Aorta (tissue), 5 donors: Measurements from ENCODE around the gene P2RX3. TPM values are rescaled to one million over a fixed set of nuclear protein-coding genes. Genes with fewer than 3 reads are reported as not detected.

Source experiments
- ATAC-seq: fragments of 200-7000 bp; cut with Tn5 transposase; one replicate; pipeline ENCODE4 v1.9.1; 2022; ENCODE audit warnings: moderate library complexity; ENCODE audit not compliant: low FRiP score
- DNase-seq, 2 donors: peaks; one replicate each; pipeline ENCODE4 v3.0.0-alpha.2; 2020
- H3K27ac ChIP-seq, 2 donors: one replicate each; pipeline ENCODE4 v1.5.1; 2013; ENCODE audit warnings: low read length in 2 of 2, mild to moderate bottlenecking in 2 of 2, moderate library complexity in 2 of 2, control low read depth in 1 of 2, inconsistent platforms in 1 of 2, low read depth in 1 of 2
- H3K27me3 ChIP-seq, 2 donors: one replicate each; pipeline ENCODE4 v1.6.1; 2013; ENCODE audit warnings: control low read depth in 1 of 2, low read length in 1 of 2, mild to moderate bottlenecking in 1 of 2, moderate library complexity in 1 of 2; ENCODE audit not compliant: insufficient read depth in 2 of 2, control insufficient read depth in 1 of 2
- H3K36me3 ChIP-seq, 2 donors: one replicate each; pipeline ENCODE4 v1.6.1; 2013; ENCODE audit warnings: control low read depth in 1 of 2, low read length in 1 of 2, mild to moderate bottlenecking in 1 of 2; ENCODE audit not compliant: insufficient read depth in 2 of 2, control insufficient read depth in 1 of 2
- H3K4me1 ChIP-seq, 2 donors: one replicate each; pipeline ENCODE4 v1.6.1; 2013; ENCODE audit warnings: low read length in 2 of 2, control low read depth in 1 of 2, mild to moderate bottlenecking in 1 of 2, moderate library complexity in 1 of 2; ENCODE audit not compliant: insufficient read depth in 2 of 2, control insufficient read depth in 1 of 2
- H3K4me3 ChIP-seq, 2 donors: one replicate each; pipeline ENCODE4 v1.5.1; 2013; ENCODE audit warnings: low read length in 2 of 2, control low read depth in 1 of 2, mild to moderate bottlenecking in 1 of 2
- H3K9me3 ChIP-seq: one replicate; pipeline ENCODE4 v1.6.1; 2013; ENCODE audit warnings: mild to moderate bottlenecking, low read length; ENCODE audit not compliant: control insufficient read depth
- WGBS, 2 donors: extraction: QIAGEN DNeasy Blood & Tissue Kit; methylation state at CpG; one replicate each; pipeline ENCODE4 v1.1.7; 2013; 5-methylcytosine and 5-hydroxymethylcytosine counted together
- intact Hi-C, 2 donors: fragments of 100-400 bp; cut with DNase I; formaldehyde crosslinking; loops; one replicate each; pipeline versions ENCODE4 v1.14.2 to v1.15.0; 2022
- polyA plus RNA-seq, 2 donors: library from polyadenylated mRNA; stranded (reverse); fragments of 200-250 nt; gene quantifications; one replicate each; pipeline ENCODE4 v1.2.3, GENCODE V29; 2013
- total RNA-seq, 2 donors: library from RNA; stranded (reverse); fragmentation: NEBNext Ultra II Directional; extraction: Animal tissue kit (Norgen Biotek cat#: 25700); gene quantifications; one replicate each; pipeline ENCODE4 v1.2.1, GENCODE V29; 2021
- donor health status: healthy with polysubstance abuse.
- donor health status: Bipolar disorder and iron deficiency.
- donor health status: DM: no; HTN: no; CAD: no.
- donor health status: DM: no; HTN: no; CAD: no.
- donor health status: DM: yes; HTN: yes; CAD: no.

P2RX3 gene
- total and polyA plus RNA-seq, 4 donors = not detected

DNA sequence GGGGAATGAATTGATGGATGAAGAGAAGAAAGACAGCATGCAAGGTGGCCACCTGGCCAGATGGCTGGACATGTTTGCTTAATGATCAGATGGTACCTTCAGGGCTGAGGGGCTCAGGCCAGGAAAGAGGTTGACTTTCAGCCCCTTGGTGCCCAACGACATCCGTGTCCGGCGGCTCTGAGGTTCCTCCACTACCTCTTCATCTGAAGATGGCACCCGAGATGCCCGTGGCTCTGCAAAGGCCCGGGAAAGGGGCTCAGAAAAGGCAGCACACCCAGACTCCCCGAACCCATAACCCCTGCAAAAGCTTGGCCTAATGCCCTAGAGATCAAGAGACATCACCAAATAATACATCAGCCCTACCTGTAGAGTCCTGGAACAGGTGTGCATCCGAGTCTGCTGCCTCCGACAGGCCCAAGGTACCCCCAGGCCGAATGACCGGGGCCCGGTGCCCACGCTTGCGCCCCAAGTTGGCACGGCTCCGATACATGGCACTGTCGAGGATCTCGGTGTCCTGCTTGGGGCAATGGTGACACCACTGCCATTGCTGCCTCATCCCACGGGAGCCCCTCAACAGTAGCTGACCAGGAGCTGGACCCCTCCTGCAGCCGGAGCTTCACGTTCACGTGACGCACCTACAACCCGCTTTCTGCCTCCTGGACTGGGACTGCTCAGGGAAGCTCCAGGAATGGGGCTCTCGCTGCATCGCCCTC is 36.3 kb upstream of the P2RX3 start:
- DNase-seq (no peak), ATAC-seq (peak; percentile 2)
- H3K27ac ChIP-seq = no peak overlapping the region
- H3K36me3 ChIP-seq = peaks cover 8 to 34% of the 10 kb centered on the region in 2 donors
- H3K4me3 ChIP-seq = no peak overlapping the region
- no peaks in the 10 kb centered on the region for H3K27me3 ChIP-seq
- peaks cover 6% of the 10 kb centered on the region for H3K9me3 ChIP-seq
- intact Hi-C loops = no loop called here
- no peaks in the 10 kb centered on the region for H3K4me1 ChIP-seq
- WGBS, 2 donors = 97 to 98% methylated on average over 27 of the region's 27 CpGs

DNA sequence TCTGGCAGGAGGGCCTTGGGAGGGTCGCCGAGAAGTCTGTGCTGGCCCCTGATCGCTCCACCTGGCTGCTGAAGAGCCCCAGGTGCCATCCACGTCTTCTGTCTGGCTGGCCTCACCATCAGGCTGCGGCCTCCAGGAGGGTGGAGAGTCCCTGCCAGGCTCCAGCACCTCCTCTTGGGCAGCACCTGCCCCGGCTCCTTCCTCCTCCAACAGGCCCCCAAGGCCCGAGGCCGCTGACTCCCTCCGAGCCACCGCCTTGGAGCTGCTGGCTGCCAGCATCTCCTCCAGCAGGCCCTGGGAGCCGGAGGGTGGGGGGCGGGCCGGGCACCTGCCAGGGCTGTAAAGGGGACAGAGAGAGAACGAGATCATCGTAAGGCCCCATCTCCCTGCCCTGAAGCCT is 35.7 kb upstream of the P2RX3 start:
- H3K4me1 ChIP-seq = no peaks in the 10 kb centered on the region
- peaks cover 8 to 34% of the 10 kb centered on the region in 2 donors for H3K36me3 ChIP-seq
- H3K4me3 ChIP-seq = no peak overlapping the region
- intact Hi-C loops = no loop called here
- DNase-seq (no peak), ATAC-seq (no peak)
- H3K27ac ChIP-seq = no peak overlapping the region
- no peaks in the 10 kb centered on the region for H3K27me3 ChIP-seq
- 93 to 96% methylated on average over 15 of the region's 15 CpGs for WGBS, 2 donors
- peaks cover 6% of the 10 kb centered on the region for H3K9me3 ChIP-seq

DNA sequence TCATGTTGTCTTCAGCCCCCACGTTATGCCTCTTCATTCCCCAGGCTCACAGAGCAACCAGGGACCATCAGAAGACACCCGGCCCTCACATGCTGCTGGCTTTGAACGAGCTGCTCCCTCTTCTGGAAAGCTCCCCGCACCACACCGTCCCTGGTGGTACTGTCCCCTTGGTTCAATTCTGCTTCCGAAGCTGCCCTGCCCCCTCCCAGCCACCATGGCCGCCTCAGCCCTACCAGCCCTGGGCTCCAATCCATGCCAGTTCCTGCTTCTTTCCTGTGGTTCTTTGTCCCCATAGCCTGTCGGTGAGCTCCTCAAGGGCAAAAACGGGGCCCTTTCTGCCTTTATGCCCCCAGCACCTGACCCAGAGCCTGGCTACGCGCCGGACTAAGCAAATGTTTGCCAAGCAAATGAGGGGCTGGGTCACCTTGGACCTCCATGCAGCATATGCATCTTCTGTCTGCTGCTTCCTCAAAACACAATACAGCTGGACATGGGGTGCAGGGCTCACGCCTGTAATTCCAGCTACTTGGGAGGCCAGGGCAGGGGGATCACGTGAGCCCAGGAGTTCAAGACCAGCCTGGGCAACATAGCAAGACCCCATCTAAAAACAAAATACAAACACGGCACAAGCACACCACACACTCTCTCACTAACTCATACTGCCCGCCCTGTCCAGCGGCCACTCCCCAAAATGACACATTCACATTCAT is 34.7 kb upstream of the P2RX3 start:
- H3K36me3 ChIP-seq = peaks cover 8 to 34% of the 10 kb centered on the region in 2 donors
- ATAC-seq (no peak), DNase-seq (no peak)
- WGBS, 2 donors = 84 to 87% methylated on average over 17 of the region's 17 CpGs
- H3K27me3 ChIP-seq = no peaks in the 10 kb centered on the region
- H3K27ac ChIP-seq = no peak overlapping the region
- intact Hi-C loops = no loop called here
- H3K4me1 ChIP-seq = no peaks in the 10 kb centered on the region
- peaks cover 6% of the 10 kb centered on the region for H3K9me3 ChIP-seq
- no peak overlapping the region for H3K4me3 ChIP-seq

DNA sequence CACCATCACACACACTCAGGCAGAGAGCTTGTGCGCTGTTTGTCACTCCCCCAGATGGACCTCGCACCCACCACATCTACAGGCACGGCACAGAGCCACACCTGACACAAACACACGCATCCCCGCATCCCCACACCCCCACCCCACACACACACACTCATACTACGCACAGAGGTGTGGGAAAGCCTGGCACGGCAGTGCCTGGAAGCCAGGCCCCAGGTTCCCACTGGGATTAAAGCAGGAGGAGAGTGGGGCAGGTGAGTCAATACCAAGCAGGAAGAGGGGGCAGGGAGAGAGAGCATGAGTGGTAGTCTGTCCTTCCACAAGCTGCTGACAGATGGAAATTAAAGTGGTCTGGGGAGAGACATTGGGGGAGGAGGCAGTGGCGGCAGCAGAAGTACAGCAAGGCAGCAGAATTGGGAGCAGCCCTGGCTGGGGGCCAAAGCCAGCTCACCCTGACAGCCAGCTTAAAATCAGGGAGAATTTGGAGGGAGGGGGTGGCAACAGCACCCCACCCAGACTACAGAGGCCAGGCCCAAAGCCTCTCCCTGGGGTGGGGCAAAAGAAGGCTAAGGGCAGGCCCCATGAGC is 34.1 kb upstream of the P2RX3 start:
- Histone ChIP-seq H3K27ac (no peak overlapping the region), H3K4me1 (no peaks in the 10 kb centered on the region), H3K4me3 (no peak overlapping the region), H3K27me3 (no peaks in the 10 kb centered on the region), H3K36me3 (peaks cover 8 to 34% of the 10 kb centered on the region in 2 donors), H3K9me3 (peaks cover 6% of the 10 kb centered on the region)
- DNase-seq (peak in 1 of 2 donors; percentile 49), ATAC-seq (no peak)
- intact Hi-C loops = no loop called here
- 86% methylated on average over 8 of the region's 8 CpGs for WGBS, 2 donors

DNA sequence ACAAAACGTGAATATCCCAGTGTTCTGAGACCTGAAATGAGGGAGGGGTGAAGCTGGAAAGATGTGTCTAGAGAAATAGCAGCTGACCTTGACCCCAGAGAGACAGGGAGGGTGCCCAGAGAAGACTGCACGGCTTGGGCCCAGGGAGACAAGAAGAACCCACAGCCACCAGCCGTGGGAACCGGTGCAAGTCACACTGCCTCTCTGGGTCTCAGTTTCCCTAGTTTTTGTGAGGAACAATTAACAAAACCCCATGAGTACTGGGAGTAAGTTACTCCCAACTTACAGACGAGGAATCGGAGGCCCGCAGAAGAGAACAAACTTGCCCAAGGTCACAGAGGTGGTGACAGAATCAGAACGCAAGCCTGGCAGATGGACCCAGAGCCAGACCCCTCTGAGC is 32.6 kb upstream of the P2RX3 start:
- Histone ChIP-seq H3K9me3 (no peaks in the 10 kb centered on the region), H3K27ac (no peak overlapping the region), H3K27me3 (no peaks in the 10 kb centered on the region), H3K4me1 (no peaks in the 10 kb centered on the region), H3K36me3 (peaks cover 3 to 23% of the 10 kb centered on the region in 2 donors), H3K4me3 (no peak overlapping the region)
- intact Hi-C loops = no loop called here
- 91 to 92% methylated on average over 8 of the region's 8 CpGs for WGBS, 2 donors
- DNase-seq (no peak), ATAC-seq (no peak)

DNA sequence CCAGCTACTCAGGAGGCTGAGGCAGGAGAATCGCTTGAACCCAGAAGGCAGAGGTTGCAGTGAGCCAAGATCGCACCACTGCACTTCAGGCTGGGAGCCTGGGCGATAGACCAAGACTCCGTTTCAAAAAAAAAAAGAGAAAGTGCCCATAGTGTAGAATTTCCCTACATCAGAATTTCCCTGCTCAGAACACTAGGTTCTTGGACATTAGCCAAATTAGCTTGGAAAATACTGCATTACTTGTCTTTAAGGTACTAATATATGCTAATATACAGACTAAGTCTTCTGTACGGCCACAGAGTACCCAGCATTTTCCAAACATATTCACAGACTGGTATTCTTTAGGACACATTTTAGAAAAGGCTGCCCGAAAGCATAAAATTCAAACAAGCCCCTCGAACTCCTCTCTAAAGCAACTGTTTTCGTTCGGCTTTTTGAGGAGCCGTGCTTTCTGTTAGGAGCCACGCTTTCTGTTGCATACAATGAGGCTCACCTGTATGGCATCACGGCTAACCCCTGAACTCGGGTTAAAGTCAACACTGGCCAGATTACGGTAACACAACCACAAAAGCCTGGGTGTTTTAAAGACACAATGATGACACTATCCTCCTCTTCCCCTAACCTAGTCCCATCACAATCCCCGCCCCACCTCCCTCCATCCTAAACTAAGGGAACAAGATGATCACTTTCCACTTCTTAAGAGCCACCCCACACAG is 31.8 kb upstream of the P2RX3 start:
- Histone ChIP-seq H3K36me3 (peaks cover 0 to 15% of the 10 kb centered on the region in 2 donors), H3K9me3 (no peaks in the 10 kb centered on the region), H3K4me1 (no peaks in the 10 kb centered on the region), H3K27ac (no peak overlapping the region), H3K27me3 (no peaks in the 10 kb centered on the region), H3K4me3 (no peak overlapping the region)
- WGBS, 2 donors = 79% methylated on average over 15 of the region's 15 CpGs
- intact Hi-C loops = no loop called here
- no peak for DNase-seq
- no peak for ATAC-seq

DNA sequence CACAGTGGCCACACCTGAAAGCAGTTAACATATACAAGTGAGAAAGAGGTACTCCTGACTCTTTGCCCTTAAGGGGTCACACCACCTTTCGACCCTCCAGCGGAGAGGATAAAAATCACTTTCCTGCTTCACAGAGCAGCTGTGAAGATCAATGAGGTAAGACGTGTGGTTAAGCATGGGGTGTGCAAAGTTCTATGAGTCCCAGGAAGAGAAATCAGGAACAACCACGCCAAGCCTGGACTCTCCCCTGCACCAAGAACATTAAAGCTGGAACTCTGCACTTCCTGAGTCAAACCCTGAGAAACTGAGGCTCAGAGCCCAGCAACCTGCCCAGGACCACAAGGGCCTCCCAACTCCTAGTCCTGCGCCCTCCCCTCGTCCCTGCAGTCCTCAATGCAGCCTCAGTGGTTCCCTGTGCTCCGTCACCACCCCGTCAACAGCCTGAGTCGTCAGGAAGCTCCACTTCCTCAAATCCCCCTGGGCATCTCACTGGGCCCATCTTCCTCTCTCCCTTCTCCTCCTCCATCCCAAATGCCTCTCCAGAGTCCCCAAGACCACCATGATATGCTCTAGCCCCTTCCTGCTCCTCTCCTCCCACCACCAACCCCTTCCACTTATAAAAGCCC is 31.1 kb upstream of the P2RX3 start:
- H3K4me3 ChIP-seq = no peak overlapping the region
- peaks cover 0 to 8% of the 10 kb centered on the region in 2 donors for H3K36me3 ChIP-seq
- H3K4me1 ChIP-seq = no peaks in the 10 kb centered on the region
- no peaks in the 10 kb centered on the region for H3K27me3 ChIP-seq
- ATAC-seq = no peak
- WGBS, 2 donors = 84 to 86% methylated on average over 9 of the region's 9 CpGs
- H3K27ac ChIP-seq = no peak overlapping the region
- peak in 1 of 2 donors; percentile 61 for DNase-seq
- no peaks in the 10 kb centered on the region for H3K9me3 ChIP-seq
- intact Hi-C loops = no loop called here

DNA sequence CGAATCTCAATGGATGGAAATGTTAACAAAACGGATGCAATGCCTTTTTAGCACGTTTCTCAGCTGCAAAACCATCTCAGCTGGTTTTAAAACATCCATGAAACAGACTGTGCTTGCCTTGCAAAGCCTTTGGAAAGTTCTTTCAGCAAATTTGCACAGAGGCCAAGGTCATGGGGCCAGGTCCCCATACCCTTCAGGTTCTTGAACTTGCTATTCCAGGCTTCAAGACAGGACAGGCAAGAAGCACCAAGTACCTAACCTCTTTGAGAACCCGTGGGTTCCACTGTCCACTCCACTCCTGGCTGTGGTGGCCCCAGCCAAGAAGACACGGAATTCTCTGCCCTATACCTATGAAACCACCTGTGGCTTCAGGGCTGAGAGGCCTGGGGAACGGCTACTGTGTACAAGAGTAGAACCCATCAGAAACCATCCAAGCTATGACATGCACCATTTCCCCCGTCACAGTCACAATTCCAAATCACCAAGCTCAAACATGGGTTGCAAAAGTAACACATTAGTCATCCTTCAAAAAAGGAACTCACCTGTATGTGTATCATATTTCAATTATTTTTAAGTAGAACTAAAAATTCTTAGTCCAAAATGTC is 30.4 kb upstream of the P2RX3 start:
- ATAC-seq (no peak), DNase-seq (no peak)
- H3K27ac ChIP-seq = no peak overlapping the region
- no peaks in the 10 kb centered on the region for H3K4me1 ChIP-seq
- H3K36me3 ChIP-seq = peaks cover 0 to 6% of the 10 kb centered on the region in 2 donors
- H3K4me3 ChIP-seq = no peak overlapping the region
- H3K9me3 ChIP-seq = no peaks in the 10 kb centered on the region
- no peaks in the 10 kb centered on the region for H3K27me3 ChIP-seq
- WGBS, 2 donors = 81 to 87% methylated on average over 7 of the region's 7 CpGs
- intact Hi-C loops = no loop called here
